ENCODE results near the gene CASZ1.

CASZ1 gene

DNA sequence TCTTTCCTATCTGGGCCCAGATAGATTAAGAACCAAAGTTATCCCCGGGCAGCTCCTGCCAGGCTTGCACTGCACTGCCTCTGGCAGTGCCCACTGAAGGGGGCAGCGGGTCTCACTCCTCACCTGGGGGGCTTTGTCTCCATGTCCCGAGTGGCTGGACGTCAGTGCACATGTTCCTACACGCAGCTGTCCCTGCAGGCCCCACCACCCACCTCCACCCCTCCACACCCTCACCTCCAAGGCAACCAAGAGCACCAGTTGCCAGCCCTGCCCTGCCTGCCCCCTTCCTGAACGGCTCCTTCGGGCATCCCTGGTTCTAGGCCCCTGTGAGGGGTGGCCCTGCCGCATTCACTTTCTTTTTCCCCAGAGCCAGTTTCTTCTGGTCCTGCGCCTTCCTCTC is 174.5 kb downstream of the CASZ1 start:
- DNase-seq (ENCODE audit: low read depth): no peak

- no peak for DNase-seq (ENCODE audit: low read depth)
These were observed 175.7 kb downstream of the CASZ1 start for GRCh38 chr1:10620776-10621175.

DNA sequence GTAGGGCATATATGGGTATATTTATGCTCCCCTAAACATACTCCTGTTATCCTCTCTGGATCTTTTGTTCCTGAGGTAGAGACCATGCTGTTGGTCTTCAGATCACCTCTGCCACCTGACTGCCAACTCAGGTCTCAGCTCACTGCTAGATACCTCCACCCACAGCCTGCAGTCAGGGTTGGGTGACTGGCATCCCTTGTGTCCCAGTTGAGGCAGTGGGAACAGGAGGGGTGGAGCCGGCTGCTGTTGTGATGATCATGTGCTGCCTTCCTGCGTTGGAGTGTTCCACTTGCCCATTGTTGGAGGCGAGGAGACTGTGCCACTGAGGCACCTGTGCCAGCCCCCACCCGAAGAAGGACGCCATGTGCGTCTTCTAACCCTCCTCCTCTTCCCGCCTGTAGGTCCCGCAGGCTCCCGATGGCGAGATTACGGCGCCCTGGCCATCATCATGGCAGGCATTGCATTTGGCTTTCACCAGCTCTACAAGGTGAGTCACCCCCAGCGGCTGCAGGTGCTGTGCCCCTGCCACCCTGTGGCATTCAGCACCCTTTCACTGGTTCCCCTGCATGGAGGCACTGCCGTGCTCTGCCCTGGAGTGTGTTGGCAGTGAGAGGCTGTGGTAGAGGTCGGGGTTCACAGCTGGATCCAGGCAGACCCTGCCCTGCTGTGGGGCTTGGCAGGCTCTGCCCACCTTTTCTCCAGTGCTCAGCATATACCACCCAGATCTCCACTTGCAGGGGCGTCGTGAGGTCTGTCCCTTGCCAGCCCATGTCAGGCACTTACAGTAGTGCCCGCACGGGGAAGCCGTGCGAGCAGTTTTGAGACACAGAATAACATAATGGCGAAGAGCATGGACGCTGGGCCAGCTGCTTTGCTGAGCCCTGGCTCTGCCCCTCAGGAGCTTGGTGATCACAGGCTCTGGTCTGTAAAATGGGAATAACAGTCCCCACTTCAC is 178.2 kb downstream of the CASZ1 start:
- DNase-seq (ENCODE audit: low read depth): no peak

DNA sequence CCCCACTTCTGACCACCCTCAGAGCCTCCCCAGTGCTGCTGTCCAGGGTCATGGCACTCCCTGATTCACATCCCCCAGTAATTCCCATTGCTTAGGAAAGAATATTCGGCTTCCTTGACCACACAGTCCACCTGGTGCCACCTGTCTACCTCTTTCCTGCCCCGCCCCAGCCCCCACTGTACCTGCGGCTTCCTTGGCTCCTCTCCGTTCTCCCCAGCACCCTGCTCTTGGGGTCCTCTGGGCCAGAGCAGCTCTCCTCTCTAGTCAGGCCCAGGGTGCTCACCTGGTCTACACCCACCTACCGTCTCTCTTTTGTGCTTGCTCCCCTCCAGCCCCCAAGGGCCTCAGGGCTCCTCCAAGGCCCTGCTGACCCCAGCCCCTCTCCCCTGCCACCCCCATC is 179.1 kb downstream of the CASZ1 start:
- no peak for DNase-seq (ENCODE audit: low read depth)

DNA sequence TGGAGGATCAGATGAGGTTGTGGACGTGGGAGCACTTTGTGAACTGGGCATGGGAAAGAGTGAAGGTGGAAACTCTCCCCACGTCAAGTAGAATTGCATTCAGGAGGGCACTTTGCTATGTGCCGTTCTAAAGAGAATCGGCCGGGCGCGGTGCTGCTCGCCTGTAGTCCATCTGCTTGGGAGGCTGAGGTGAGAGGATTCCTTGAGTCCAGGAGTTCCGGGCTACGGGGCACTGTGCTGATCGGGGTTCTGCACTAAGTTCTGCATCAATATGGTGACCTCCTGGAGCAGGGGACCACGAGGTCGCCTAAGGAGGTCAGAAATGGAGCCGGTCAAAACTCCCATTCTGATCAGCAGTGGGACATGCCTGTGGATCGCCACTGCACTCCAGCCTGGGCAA is 179.8 kb downstream of the CASZ1 start:
- no peak for DNase-seq (ENCODE audit: low read depth)

GRCh38 chr1:10615932-10616671 is 180.3 kb downstream of the CASZ1 start:
- DNase-seq (ENCODE audit: low read depth): no peak

GRCh38 chr1:10615332-10615731 is 181.1 kb downstream of the CASZ1 start:
- DNase-seq (ENCODE audit: low read depth): no peak

GRCh38 chr1:10614377-10615225 is 181.8 kb downstream of the CASZ1 start:
- no peak for DNase-seq (ENCODE audit: low read depth)

GRCh38 chr1:10613861-10614260 is 182.6 kb downstream of the CASZ1 start:
- DNase-seq (ENCODE audit: low read depth): no peak

- no peak for DNase-seq (ENCODE audit: low read depth)
These were observed 183.1 kb downstream of the CASZ1 start for GRCh38 chr1:10613340-10613739.

GRCh38 chr1:10612436-10613160 is 183.8 kb downstream of the CASZ1 start:
- DNase-seq (ENCODE audit: low read depth): no peak

DNA sequence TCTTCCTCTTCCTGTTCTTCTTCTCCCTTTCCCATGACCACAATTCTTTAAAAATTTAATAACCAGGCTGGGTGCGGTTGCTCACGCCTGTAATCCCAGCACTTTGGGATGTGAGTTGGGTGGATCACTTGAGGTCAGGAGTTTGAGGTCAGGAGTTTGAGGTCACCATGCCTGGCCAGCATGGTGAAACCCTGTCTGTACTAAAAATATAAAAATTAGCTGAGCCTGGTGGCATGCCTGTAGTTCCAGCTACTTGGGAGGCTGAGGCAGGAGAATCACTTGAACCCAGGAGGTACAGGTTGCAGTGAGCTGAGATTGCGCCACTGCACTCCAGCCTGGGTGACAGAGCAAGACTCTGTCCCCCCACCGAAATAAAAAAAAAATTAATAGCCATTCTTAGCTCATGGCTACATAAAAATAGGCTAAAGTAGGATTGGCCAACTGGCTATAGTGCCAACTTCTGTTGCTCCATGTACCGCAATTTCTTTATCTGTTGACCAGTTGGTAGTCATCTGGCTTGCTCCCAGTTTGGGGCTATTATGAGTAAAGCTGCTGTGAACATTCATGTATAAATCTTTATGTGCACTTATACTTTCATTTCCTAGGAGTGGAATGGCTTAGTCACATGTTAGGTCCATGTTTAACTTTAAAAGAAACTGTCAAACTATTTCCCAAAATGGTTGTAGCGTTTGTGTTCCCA is 185.4 kb downstream of the CASZ1 start:
- DNase-seq (ENCODE audit: low read depth): no peak

- no peak for DNase-seq (ENCODE audit: low read depth)
These were observed 187.8 kb downstream of the CASZ1 start for GRCh38 chr1:10608690-10609089.

DNA sequence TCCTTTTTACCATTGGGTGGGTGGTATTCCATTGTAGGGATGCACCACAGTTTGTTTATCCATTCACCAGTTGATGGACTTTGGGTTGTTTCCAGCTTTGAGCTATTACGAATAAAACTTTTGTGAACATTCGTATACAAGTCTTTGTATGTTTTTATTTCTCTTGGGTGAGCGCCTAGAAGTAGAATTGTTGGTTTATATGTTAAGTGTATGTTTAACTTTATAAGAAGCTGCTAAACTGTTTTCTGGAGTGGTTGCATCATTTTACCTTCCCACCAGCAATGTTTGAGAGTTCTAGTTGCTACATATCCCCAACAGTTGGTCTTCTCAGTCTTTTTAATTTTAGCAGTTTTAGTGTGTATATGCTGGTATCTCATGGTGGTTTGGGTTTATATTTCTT is 189.2 kb downstream of the CASZ1 start:
- DNase-seq (ENCODE audit: low read depth): no peak

DNA sequence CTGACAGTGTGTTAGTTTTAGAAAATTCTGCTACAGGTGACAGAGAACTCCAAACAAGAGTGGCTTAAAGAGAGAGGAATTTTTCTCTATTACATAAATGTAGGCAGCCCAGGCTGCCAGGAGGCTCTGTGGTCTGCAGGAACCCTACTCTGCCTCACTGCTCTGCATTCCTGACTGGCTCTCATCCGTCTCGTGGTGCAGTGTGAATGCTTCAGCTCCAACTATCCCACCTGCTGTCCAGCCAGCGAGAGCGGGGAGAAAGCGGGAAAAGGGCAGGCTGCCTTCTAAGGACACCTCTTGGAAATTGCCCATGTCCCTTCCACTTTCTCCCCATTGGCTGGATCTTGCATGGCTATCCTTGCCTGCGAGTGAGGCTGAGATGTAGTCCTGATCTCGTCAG is 190.4 kb downstream of the CASZ1 start:
- no peak for DNase-seq (ENCODE audit: low read depth)

GRCh38 chr1:10604966-10605365 is 191.5 kb downstream of the CASZ1 start:
- no peak for DNase-seq (ENCODE audit: low read depth)

- no peak for DNase-seq (ENCODE audit: low read depth)
These were observed 193.5 kb downstream of the CASZ1 start for GRCh38 chr1:10602936-10603335.

GRCh38 chr1:10601342-10602070 is 194.9 kb downstream of the CASZ1 start:
- no peak for DNase-seq (ENCODE audit: low read depth)

- no peak for DNase-seq (ENCODE audit: low read depth)
These were observed 197.1 kb downstream of the CASZ1 start for GRCh38 chr1:10599194-10599861.

- no peak for DNase-seq (ENCODE audit: low read depth)
These were observed 198.1 kb downstream of the CASZ1 start for GRCh38 chr1:10598389-10598702.
